ENCODE data around the gene RNF182.
"Not testable (repeated sequence)": the region's sequence is repeated elsewhere in the genome, so short reads cannot be mapped to it uniquely, and the experiment has no call there.

RNF182 gene

DNA sequence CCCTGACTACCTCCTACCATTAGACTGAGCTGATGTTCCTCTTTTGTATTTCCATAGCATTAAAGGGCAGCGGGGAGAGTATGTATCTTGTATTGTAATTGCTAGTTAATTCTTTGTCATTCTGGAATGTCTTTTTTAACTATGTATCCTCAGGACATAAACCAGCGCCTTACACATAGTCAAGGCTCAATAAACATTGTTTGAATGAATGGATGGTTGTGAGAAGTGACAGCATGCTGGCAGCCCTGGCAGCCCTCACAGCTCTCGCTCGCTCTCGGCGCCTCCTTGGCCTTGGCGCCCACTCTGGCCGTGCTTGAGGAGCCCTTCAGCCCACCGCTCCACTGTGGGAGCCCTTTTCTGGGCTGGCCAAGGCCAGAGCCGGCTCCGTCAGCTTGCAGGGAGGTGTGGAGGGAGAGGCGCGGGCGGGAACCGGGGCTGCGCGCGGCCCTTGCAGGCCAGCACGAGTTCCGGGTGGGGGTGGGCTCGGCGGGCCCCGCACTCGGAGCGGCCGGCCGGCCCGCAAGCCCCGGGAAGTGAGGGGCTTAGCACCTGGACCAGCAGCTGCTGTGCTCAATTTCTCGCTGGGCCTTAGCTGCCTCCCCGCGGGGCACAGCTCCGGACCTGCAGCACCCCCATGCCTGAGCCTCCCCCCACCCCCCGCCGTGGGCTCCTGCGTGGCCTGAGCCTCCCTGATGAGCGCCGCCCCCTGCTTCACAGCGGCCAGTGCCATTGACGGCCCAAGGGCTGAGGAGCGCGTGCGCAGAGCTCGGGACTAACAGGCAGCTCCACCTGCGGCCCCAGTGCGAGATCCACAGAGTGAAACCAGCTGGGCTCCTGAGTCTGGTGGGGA is 93.1 kb downstream of the RNF182 start:
- intact Hi-C loops (cut with DNase I) = no loop called here

DNA sequence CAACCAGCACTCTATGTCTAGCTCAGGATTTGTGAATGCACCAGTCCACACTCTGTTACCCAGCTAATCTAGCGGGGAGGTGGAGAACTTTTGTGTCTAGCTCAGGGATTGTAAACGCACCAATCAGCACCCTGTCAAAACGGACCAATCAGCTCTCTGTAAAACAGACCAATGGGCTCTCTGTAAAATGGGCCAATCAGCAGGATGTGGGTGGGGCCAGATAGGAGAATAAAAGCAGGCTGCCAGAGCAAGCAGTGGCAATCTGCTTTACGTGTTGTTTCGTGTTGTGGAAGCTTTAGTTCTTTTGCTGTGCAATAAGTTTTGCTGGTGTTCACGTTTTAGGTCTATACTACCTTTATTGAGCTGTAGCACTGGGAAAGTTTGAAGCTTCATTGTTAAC is 93.8 kb downstream of the RNF182 start:
- DNase-seq; intact Hi-C loops (cut with DNase I): not testable (repeated sequence)

More for the DNA sequence above, 93.1 kb downstream of the RNF182 start:
- no peak for DNase-seq

DNA sequence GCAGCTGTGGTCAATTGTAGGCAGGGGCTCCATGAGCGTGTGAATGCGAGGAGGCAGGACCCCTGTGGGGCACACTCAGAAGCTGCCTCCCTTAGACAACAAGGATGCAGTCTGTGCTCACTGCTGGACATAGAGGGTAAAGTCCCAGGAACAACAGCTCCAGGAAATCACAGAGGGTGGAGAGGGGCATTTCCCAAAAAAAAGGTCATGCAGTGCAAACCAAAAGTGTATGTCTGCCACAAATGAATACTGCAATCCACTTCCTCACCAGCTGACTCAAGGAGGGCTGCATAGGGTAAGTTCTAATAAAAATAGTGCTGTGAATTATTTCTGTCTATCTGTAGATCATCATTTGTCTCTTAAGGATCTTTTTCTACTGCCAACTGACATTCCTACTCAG is 95.8 kb downstream of the RNF182 start:
- no peak for DNase-seq
- intact Hi-C loops (cut with DNase I) = no loop called here

DNA sequence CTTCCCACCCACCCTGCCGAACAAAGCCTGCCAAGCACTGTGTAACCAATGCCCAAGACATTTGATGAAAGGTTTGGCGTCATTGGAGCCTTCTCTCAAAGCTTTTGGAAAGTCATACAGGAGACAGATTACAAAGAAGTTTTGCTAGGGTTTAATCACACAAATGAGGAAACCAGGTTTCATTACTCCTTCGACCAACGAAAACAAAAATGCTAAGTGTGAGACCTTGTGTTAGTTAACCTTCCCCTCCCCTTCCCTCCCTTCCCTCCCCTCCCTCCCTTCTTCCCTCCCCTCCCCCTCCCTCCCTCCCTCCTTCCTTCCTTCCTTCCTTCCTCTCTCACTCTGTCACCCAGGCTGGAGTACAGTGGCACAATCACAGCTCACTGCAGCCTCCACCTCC is 96.7 kb downstream of the RNF182 start:
- DNase-seq = no peak
- intact Hi-C loops (cut with DNase I) = no loop called here

DNA sequence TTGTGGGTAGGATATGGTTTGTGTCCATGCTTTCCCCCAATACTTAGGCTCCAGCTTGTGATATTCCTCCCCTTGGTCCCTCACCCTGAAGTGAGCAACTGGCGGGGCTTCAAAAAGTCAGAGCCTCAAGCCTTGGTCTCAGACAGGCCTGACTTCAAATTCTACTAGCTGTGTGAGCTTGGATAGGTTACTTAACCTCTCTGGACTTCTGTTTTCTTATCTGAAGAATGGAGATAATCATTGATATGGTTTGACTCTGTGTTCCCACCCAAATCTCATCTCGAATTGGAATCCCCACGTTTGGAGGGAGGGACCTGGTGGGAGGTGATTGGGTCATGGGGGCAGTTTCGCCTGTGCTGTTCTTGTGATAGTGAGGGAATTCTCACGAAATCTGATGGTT is 97.9 kb downstream of the RNF182 start:
- intact Hi-C loops (cut with DNase I) = no loop called here
- DNase-seq = no peak

DNA sequence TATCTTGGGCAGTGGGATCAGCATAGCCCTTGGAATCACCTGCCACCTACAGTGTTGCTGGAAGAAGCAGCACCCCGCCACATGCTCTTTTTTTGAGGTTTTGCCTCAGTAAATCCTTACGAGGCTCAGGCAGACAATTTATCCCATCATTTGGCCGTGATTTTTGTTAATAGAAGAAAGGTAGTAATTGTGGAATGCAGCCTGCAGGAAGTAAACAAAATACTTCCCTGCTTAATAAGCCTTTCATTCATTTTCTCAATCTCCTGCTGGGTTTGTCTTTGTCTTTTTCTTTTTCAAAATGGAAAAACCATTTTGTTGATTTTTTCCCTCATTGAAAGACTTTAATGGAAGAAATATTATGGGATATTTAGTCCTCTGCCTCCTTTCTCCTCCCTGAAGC is 99.1 kb downstream of the RNF182 start:
- no peak for DNase-seq
- intact Hi-C loops (cut with DNase I) = no loop called here

DNA sequence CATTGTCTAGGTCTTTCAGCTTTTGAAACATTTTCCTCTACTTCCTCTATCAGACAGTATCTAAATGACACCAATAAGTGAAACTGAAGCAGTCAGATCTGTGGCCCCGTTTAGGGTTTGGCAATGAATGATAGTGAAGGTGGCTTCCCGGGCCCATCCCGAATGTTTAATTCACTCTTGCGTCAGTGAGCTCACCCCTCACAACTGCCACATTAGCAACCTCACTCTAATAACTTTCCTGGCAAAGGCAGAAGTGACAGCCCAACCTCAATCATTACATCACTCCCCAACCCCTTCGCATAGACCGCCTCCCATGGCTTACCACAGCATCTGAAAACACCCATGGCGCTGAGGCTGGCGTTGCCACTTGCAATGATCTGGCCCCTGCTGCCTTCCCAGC is 100.4 kb downstream of the RNF182 start:
- intact Hi-C loops (cut with DNase I) = no loop called here
- no peak for DNase-seq

DNA sequence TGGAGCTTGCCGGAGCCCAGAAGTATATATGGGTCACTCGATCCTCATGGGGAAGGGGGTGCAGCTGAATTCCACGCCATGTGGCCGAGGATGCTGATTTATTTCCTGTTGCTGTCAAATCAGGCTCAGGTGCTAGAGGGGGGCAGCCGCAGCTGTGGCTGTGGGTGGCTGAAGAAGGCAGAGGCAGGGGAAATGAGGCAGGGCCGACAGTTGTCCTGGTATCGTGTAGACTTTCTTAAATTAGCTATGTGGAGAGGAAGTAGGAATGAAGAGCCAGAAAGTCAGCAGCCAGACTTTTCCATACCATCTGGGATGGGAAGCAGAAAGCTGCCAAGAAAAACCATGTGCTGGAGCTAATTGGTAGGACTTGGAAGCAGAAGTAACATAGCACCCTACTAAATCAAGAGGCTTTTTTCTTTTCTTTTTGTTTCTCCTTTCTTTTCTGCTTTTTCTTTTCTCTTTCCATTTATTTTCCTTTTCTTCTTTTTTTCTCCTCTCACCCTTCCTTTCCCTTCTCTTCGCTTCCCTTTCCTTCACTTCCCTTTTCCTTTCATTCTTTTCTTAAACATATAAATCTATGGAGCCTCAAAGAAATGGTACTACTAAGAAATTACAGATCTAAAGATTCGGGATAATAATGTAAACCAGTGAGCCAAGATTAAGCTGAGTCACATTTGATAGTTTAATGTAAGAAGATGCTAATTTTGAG is 102.2 kb downstream of the RNF182 start:
- no peak for DNase-seq
- intact Hi-C loops (cut with DNase I) = no loop called here

DNA sequence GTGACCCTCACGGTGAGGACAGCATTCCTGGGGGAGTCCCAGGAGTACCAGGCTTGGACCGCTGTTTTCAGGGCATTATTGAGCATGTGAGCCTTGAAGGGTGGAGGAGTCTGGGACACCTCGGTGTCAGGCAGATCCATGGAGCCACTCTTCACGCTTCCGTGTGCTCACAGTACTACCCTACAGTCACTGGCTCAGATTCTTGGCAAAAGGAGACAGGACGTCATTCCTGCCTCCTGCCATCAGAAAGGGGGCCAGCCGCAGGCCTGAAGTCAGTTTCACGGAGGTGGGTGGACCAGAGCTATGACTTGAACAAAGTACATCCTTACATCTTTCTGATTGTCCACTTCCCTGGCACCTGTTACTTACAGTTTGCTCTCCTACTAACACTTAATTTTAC is 103.9 kb downstream of the RNF182 start:
- DNase-seq = no peak
- intact Hi-C loops (cut with DNase I) = no loop called here

DNA sequence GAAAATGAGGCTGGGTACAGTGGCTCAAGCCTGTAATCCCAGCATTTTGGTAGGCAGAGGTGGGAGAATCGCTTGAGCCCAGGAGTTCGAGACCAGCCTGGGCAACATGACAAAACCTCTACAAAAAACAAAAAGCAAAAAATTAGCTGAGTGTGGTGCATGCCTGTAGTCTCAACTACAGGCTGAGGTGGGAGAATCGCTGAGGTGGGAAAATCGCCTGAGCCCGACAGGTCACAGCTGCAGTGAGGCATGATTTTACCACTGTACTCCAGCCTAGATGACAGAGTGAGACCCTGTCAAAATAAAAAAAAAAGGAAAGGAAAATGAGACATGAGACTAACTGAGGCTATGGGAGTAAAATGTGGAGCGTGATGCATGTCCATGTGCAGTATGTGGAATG is 104.9 kb downstream of the RNF182 start:
- DNase-seq = no peak
- intact Hi-C loops (cut with DNase I) = no loop called here

Data from head of caudate nucleus (tissue), 42 donors.